Esophagus squamous epithelium (tissue), 4 donors: ENCODE measurements around the gene ATG12.

ENCODE experiments used
- CTCF ChIP-seq, 6 experiments: fragments of 450-650 bp in 4 of 6; fragments of 200-600 bp in 2 of 6; sonication (generic) in 2 of 6; IDR thresholded peaks; one replicate each; pipeline ENCODE4 v1.5.1; 2016 to 2019; ENCODE audit warnings: antibody characterized with exemption in 6 of 6, mild to moderate bottlenecking in 4 of 6, moderate library complexity in 4 of 6
- POLR2A ChIP-seq, 4 donors: fragments of 450-650 bp; IDR thresholded peaks; one replicate each; pipeline ENCODE4 v1.6.1; 2017; ENCODE audit warnings: antibody characterized with exemption in 4 of 4, mild to moderate bottlenecking in 4 of 4, moderate library complexity in 3 of 4

- TF ChIP-seq CTCF (IDR thresholded peaks at IDR 0.05): no peak
- TF ChIP-seq POLR2A (IDR thresholded peaks at IDR 0.05): no peak
Observed at GRCh38 chr5:115849258-115849798, 8.0 kb upstream of the ATG12 start.
